GM12878 (cell line): Measurements from ENCODE around the gene EFCAB7. TPM values are rescaled to one million over a fixed set of nuclear protein-coding genes. Genes with fewer than 3 reads are reported as not detected.

Experiments used
- ATAC-seq: fragments of 200-7000 bp; cut with Tn5 transposase; 3 replicates; pipeline ENCODE4 v1.9.1; 2020; ENCODE audit warnings: mild to moderate bottlenecking, moderate library complexity
- BruUV-seq: library from RNA; stranded (reverse); fragments of 400-500 nt; replicated peaks from 2 replicates; lab custom pipeline; 2021; lab: Mats Ljungman, UMichigan
- CTCF ChIA-PET: fragments of 300-600 bp; sonication (Branson Sonifier 250); formaldehyde crosslinking; extraction: SDS; loops from one replicate; lab custom pipeline; 2021; ENCODE audit warnings: inconsistent platforms; lab: Yijun Ruan, JAX
- POLR2A ChIA-PET: fragments of 350-600 bp; formaldehyde crosslinking; extraction: SDS; loops from one replicate; lab custom pipeline; 2021; ENCODE audit warnings: inconsistent platforms; lab: Charles Lee
- RAD21 ChIA-PET: fragments of 300-600 bp; sonication (Branson Sonifier 250); formaldehyde crosslinking; loops from one replicate; lab custom pipeline; 2023; ENCODE audit warnings: antibody characterized with exemption; ENCODE audit not compliant: unreplicated experiment; lab: Charles Lee
- SMC1A ChIA-PET: fragments of 300-600 bp; sonication (Branson Sonifier 250); formaldehyde crosslinking; loops from one replicate; lab custom pipeline; 2023; ENCODE audit not compliant: unreplicated experiment, uncharacterized antibody; lab: Charles Lee
- DNase-seq: peaks from one replicate; pipeline ENCODE4 v3.0.0-alpha.2; 2011; ENCODE audit warnings: low read depth, low spot score
- FAIRE-seq: peaks from 3 replicates; lab custom pipeline; 2011; peaks lifted over from hg19 to GRCh38; lab: Jason Lieb, UNC
- H2AFZ ChIP-seq: 2 replicates; pipeline ENCODE4 v1.6.0; 2011; ENCODE audit warnings: low read depth, low read length, control low read depth; ENCODE audit not compliant: control insufficient read depth
- H3K27ac ChIP-seq: 2 replicates; pipeline ENCODE4 v1.5.1; 2011; ENCODE audit warnings: control low read depth; ENCODE audit not compliant: control insufficient read depth, insufficient read depth
- H3K27me3 ChIP-seq, 2 experiments: replicated peaks in 1 of 2; 2 replicates each; pipeline versions ENCODE4 v1.6.0 to v1.6.1; 2011; ENCODE audit warnings: low read length in 1 of 2; ENCODE audit not compliant: control insufficient read depth in 2 of 2, insufficient read depth in 2 of 2
- H3K36me3 ChIP-seq, 2 experiments: 2 replicates each; pipeline ENCODE4 v1.5.1; 2011; ENCODE audit warnings: low read length in 1 of 2; ENCODE audit not compliant: control insufficient read depth in 2 of 2, insufficient read depth in 2 of 2
- H3K4me1 ChIP-seq: 2 replicates; pipeline ENCODE4 v1.6.1; 2011; ENCODE audit warnings: mild to moderate bottlenecking, low read length, moderate library complexity, mixed read lengths; ENCODE audit not compliant: control insufficient read depth, insufficient read depth
- H3K4me2 ChIP-seq: 2 replicates; pipeline ENCODE4 v1.6.0; 2011; ENCODE audit warnings: control low read depth; ENCODE audit not compliant: control insufficient read depth, insufficient read depth
- H3K4me3 ChIP-seq: fragments of 200-600 bp; sonication (generic); 2 replicates; pipeline ENCODE4 v1.5.1; 2016
- H3K79me2 ChIP-seq: 2 replicates; pipeline ENCODE4 v1.6.0; 2011; ENCODE audit warnings: low read length; ENCODE audit not compliant: control insufficient read depth, insufficient read depth
- H3K9ac ChIP-seq: 2 replicates; pipeline ENCODE4 v1.8.0; 2011; ENCODE audit warnings: low read length, control low read depth, mixed read lengths; ENCODE audit not compliant: control insufficient read depth, insufficient read depth
- H3K9me3 ChIP-seq: replicated peaks from 3 replicates; pipeline ENCODE4 v1.5.1; 2011; ENCODE audit warnings: mild to moderate bottlenecking, low read length; ENCODE audit not compliant: control insufficient read depth, insufficient read depth
- H4K20me1 ChIP-seq: 2 replicates; pipeline ENCODE4 v1.6.0; 2011; ENCODE audit not compliant: control insufficient read depth, insufficient read depth
- ASH2L ChIP-seq: fragments of 300-600, 200-600 bp; sonication (generic); IDR thresholded peaks from 2 replicates; pipeline ENCODE4 v1.6.1; 2017; ENCODE audit warnings: low read depth, mild to moderate bottlenecking, borderline replicate concordance
- CBFB ChIP-seq: IDR thresholded peaks from 2 replicates; pipeline ENCODE4 v1.6.1; 2016; ENCODE audit warnings: antibody characterized with exemption, low read depth
- CHD1 ChIP-seq: IDR thresholded peaks from 2 replicates; pipeline ENCODE4 v1.6.1; 2012; ENCODE audit warnings: low read depth, low read length, improper control_type of control experiment
- DPF2 ChIP-seq: fragments of 450-650 bp; IDR thresholded peaks from 2 replicates; pipeline ENCODE4 v1.6.1; 2017; ENCODE audit warnings: mild to moderate bottlenecking
- MYC ChIP-seq: IDR thresholded peaks from 2 replicates; pipeline ENCODE4 v1.6.1; 2011; ENCODE audit warnings: mild to moderate bottlenecking, low read length, moderate library complexity, inconsistent platforms; ENCODE audit not compliant: insufficient read depth, insufficient replicate concordance, insufficient read length, severe bottlenecking
- NFXL1 ChIP-seq: fragments of 450-650 bp; IDR thresholded peaks from 2 replicates; pipeline ENCODE4 v1.6.1; 2017; ENCODE audit warnings: antibody characterized with exemption, mild to moderate bottlenecking, borderline replicate concordance
- NR2F1 ChIP-seq: fragments of 450-650 bp; conservative IDR thresholded peaks from 2 replicates; pipeline ENCODE4 v1.6.1; 2017; ENCODE audit warnings: mild to moderate bottlenecking
- PAX5 ChIP-seq: IDR thresholded peaks from 2 replicates; pipeline ENCODE4 v1.6.1; 2011; ENCODE audit warnings: low read depth, low read length, borderline replicate concordance
- RCOR1 ChIP-seq: conservative IDR thresholded peaks from 2 replicates; pipeline ENCODE4 v1.6.1; 2012; ENCODE audit warnings: low read depth, low read length, improper control_type of control experiment
- RFX5 ChIP-seq: IDR thresholded peaks from 2 replicates; pipeline ENCODE4 v1.6.1; 2011; ENCODE audit warnings: low read depth, low read length, improper control_type of control experiment
- SIN3A ChIP-seq: IDR thresholded peaks from 2 replicates; pipeline ENCODE4 v1.6.1; 2012; ENCODE audit warnings: low read depth, low read length, improper control_type of control experiment
- SRF ChIP-seq, 2 experiments: IDR thresholded peaks; 2 replicates each; pipeline ENCODE4 v1.6.1; 2011; ENCODE audit warnings: low read depth in 2 of 2, low read length in 2 of 2, mild to moderate bottlenecking in 1 of 2, moderate library complexity in 1 of 2
- SUPT20H ChIP-seq: IDR thresholded peaks from 2 replicates; pipeline ENCODE4 v1.6.1; 2011; ENCODE audit warnings: low read depth, mild to moderate bottlenecking, low read length, moderate library complexity, borderline replicate concordance; ENCODE audit not compliant: control insufficient read depth
- WRNIP1 ChIP-seq: IDR thresholded peaks from 2 replicates; pipeline ENCODE4 v1.6.1; 2011; ENCODE audit warnings: low read depth, low read length, improper control_type of control experiment, borderline replicate concordance
- WGBS: methylation state at CpG from one replicate; pipeline ENCODE4 v1.1.6; 2016; ENCODE audit warnings: low lambda C conversion rate; ENCODE audit not compliant: insufficient replicate concordance, insufficient coverage; ENCODE audit errors: missing lambda C conversion rate; 5-methylcytosine and 5-hydroxymethylcytosine counted together
- in situ Hi-C: fragments of 300-500 bp; cut with MboI; formaldehyde crosslinking; loops from 9 replicates; pipeline ENCODE4 v1.14.3; 2018; ENCODE audit warnings: mixed read lengths
- intact Hi-C: fragments of 100-400 bp; cut with micrococcal nuclease; formaldehyde crosslinking; loops from one replicate; pipeline ENCODE4 v1.14.2; 2022; ENCODE audit not compliant: unreplicated experiment
- polyA plus RNA-seq, 11 experiments: library from polyadenylated mRNA; depleted of rRNA in 4 of 11; unstranded in 6 of 11; stranded (reverse) in 5 of 11; fragments of >200 nt; fragmentation: Nextera tagmentation in 4 of 11; fragmentation: Illumina TruSeq in 1 of 11; extraction: Ambion mirVana in 4 of 11; extraction: Trizol in 1 of 11; gene quantifications; 1 replicate in 1 of 11; 2 replicates in 10 of 11; pipeline versions ENCODE4 v1.2.1 to v1.2.3, GENCODE V29; 2011 to 2016; ENCODE audit warnings: inconsistent platforms in 2 of 11, missing spikeins in 2 of 11, low read depth in 1 of 11
- total RNA-seq, 4 experiments: library from RNA; depleted of rRNA in 3 of 4; stranded (reverse); fragments of >200 nt in 3 of 4; fragmentation: Illumina TruSeq in 1 of 4; extraction: Trizol in 1 of 4; gene quantifications; 2 replicates each; pipeline versions ENCODE4 v1.2.1 to v1.2.3, GENCODE V29; 2013 to 2021
- TF ChIP-seq, protein P1 (sequence below): IDR thresholded peaks from 2 replicates; pipeline ENCODE4 v1.6.1; 2011; ENCODE audit warnings: low read depth, mild to moderate bottlenecking, low read length, moderate library complexity, borderline replicate concordance; ENCODE audit errors: extremely low read depth

Gene EFCAB7
- total and polyA plus RNA-seq, 10 of the 15 experiments (the other 5 are each of a cell fraction or from before 2014, with no cell fraction given), result 4.4 to 9.8 (median 5.7) TPM

DNA sequence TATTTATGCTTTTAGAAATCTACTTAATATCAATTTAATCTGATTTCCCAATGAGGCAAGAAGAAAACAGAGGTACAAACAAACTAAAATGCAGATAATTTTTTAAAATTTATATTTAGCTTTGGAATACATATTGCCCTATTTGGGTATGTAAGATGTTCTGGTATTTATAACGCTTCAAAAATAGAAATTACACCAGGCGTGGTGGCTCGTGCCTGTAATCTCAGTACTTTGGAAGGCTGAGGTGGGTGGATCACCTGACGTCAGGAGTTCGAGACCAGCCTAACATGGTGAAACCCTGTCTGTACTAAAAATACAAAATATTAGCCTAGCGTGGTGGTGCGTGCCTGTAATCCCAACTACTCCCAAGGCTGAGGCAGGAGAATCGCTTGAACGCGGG, 13.6 kb upstream of the EFCAB7 start:
- intact Hi-C loops (no loop called here), in situ Hi-C loops (no loop called here)
- H3K79me2 ChIP-seq, result no peaks in the 10 kb centered on the region; the same call in 1 of the 2 replicates
- 82% methylated on average over 10 of the region's 10 CpGs for WGBS
- ChIA-PET CTCF (interaction anchor here (1.7 kb wide), 1 partner anchor 13 kb away, joined by 3 read pairs; no protein-coding TSS in a partner anchor), SMC1A (no interaction called here), POLR2A (no interaction called here), RAD21 (no interaction called here)
- no peak for FAIRE-seq
- no TSS peak for BruUV-seq
- DNase-seq, result no peak
- no peaks in the 10 kb centered on the region for H4K20me1 ChIP-seq
- no peaks in the 10 kb centered on the region for H3K4me1 ChIP-seq
- H3K9ac ChIP-seq, result no peak overlapping the region
- H2AFZ ChIP-seq, result no peak overlapping the region
- TF ChIP-seq CBFB (no peak), WRNIP1 (no peak), DPF2 (no peak), NR2F1 (no peak), RFX5 (no peak), SUPT20H (no peak), CHD1 (no peak), MYC (no peak), SRF (IDR thresholded peaks at IDR 0.05; ENCODE audit: low read depth in 2 of 2, low read length in 2 of 2) (no peak), NFXL1 (no peak), RCOR1 (no peak), ASH2L (no peak), PAX5 (no peak), SIN3A (no peak)
- TF ChIP-seq, protein P1, sequence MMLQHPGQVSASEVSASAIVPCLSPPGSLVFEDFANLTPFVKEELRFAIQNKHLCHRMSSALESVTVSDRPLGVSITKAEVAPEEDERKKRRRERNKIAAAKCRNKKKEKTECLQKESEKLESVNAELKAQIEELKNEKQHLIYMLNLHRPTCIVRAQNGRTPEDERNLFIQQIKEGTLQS, result no peak
- H3K36me3 ChIP-seq, result peaks cover 2 to 7% of the 10 kb centered on the region in 2 experiments; a peak in 3 of 4 replicates
- no peak overlapping the region for H3K27ac ChIP-seq
- no peaks in the 10 kb centered on the region; the same call in 2 of the 3 replicates for H3K9me3 ChIP-seq
- no peak overlapping the region for H3K4me3 ChIP-seq
- no peak overlapping the region for H3K4me2 ChIP-seq
- no peak for ATAC-seq
- H3K27me3 ChIP-seq, result no peaks in the 10 kb centered on the region
